Mesothelial cell of epicardium (in vitro differentiated cells): Measurements from ENCODE around the gene TMEM132D. TPM values are rescaled to one million over a fixed set of nuclear protein-coding genes. Genes with fewer than 3 reads are reported as not detected.

ENCODE experiments used
- DNase-seq, 2 experiments: peaks; one replicate each; pipeline ENCODE4 v3.0.0; 2021; ENCODE audit warnings: low spot score in 2 of 2; ENCODE audit not compliant: unreplicated experiment in 2 of 2
- H3K27ac Mint-ChIP-seq: 2 replicates; pipeline ENCODE4 v1.8.0; 2021; ENCODE audit warnings: mixed read lengths
- H3K27me3 Mint-ChIP-seq: 2 replicates; pipeline ENCODE4 v1.8.0; 2021; ENCODE audit warnings: low read depth, mixed read lengths
- H3K36me3 Mint-ChIP-seq: 2 replicates; pipeline ENCODE4 v1.8.0; 2021; ENCODE audit warnings: mixed read lengths
- H3K4me1 Mint-ChIP-seq: 2 replicates; pipeline ENCODE4 v1.8.0; 2021; ENCODE audit warnings: mixed read lengths
- H3K4me3 Mint-ChIP-seq: 2 replicates; pipeline ENCODE4 v1.8.0; 2021; ENCODE audit warnings: mild to moderate bottlenecking, moderate library complexity, mixed read lengths
- H3K9me3 Mint-ChIP-seq: 2 replicates; pipeline ENCODE4 v1.8.0; 2021; ENCODE audit warnings: mixed read lengths
- total RNA-seq: library from RNA; stranded (reverse); gene quantifications from 3 replicates; pipeline ENCODE4 v1.2.1, GENCODE V29; 2021
- TF ChIP-seq, protein P1 (sequence below): fragments of 200-600 bp; sonication (generic); IDR thresholded peaks from one replicate; pipeline ENCODE4 v1.5.0; 2021; ENCODE audit warnings: antibody characterized with exemption; ENCODE audit not compliant: unreplicated experiment

The TMEM132D gene
- total RNA-seq, 1 donor from 2014 or later, result 0.07 TPM

GRCh38 chr12:129119537-129119936, 784.3 kb downstream of the TMEM132D start:
- no peak for DNase-seq
- no peaks in the 10 kb centered on the region for H3K4me1 Mint-ChIP-seq

DNA sequence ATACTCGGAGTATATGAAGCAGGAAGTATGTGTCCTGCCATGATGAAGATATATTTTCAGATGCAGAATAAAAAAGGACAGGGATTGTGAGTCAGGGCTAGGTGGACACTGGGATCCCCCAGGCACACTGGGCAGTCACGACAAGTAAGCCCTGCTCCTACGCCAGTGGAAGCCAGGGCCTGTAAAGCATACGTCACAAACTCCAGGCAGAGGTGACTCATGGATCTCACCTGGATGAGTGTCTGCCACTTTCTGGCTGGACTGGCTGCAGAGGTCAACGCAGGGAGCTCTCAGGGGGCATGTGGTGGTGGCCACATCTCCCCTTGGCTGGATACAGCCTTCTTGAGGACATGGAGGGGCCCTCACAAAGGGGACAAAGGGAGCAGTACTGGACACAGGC, 788.3 kb downstream of the TMEM132D start:
- Mint-ChIP-seq H3K36me3 (no peaks in the 10 kb centered on the region), H3K27ac (no peak overlapping the region)
- DNase-seq, result no peak

More at GRCh38 chr12:129119537-129119936, 784.3 kb downstream of the TMEM132D start:
- Mint-ChIP-seq H3K4me3 (no peak overlapping the region), H3K36me3 (no peaks in the 10 kb centered on the region), H3K9me3 (no peaks in the 10 kb centered on the region), H3K27me3 (no peaks in the 10 kb centered on the region), H3K27ac (no peak overlapping the region)
- TF ChIP-seq, protein P1, sequence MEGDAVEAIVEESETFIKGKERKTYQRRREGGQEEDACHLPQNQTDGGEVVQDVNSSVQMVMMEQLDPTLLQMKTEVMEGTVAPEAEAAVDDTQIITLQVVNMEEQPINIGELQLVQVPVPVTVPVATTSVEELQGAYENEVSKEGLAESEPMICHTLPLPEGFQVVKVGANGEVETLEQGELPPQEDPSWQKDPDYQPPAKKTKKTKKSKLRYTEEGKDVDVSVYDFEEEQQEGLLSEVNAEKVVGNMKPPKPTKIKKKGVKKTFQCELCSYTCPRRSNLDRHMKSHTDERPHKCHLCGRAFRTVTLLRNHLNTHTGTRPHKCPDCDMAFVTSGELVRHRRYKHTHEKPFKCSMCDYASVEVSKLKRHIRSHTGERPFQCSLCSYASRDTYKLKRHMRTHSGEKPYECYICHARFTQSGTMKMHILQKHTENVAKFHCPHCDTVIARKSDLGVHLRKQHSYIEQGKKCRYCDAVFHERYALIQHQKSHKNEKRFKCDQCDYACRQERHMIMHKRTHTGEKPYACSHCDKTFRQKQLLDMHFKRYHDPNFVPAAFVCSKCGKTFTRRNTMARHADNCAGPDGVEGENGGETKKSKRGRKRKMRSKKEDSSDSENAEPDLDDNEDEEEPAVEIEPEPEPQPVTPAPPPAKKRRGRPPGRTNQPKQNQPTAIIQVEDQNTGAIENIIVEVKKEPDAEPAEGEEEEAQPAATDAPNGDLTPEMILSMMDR, result no peak

GRCh38 chr12:129110575-129110974, 793.2 kb downstream of the TMEM132D start:
- TF ChIP-seq, protein P1, result no peak
- peaks cover 3% of the 10 kb centered on the region for H3K27me3 Mint-ChIP-seq

More for the DNA sequence above, 788.3 kb downstream of the TMEM132D start:
- no peaks in the 10 kb centered on the region for H3K9me3 Mint-ChIP-seq
- no peaks in the 10 kb centered on the region for H3K4me1 Mint-ChIP-seq
- H3K4me3 Mint-ChIP-seq, result no peak overlapping the region
- peaks cover 3% of the 10 kb centered on the region for H3K27me3 Mint-ChIP-seq
- TF ChIP-seq, protein P1, result no peak

GRCh38 chr12:129109174-129110001, 794.4 kb downstream of the TMEM132D start:
- Mint-ChIP-seq H3K36me3 (no peaks in the 10 kb centered on the region), H3K4me1 (no peaks in the 10 kb centered on the region), H3K27ac (no peak overlapping the region), H3K4me3 (no peak overlapping the region), H3K27me3 (peaks cover 3% of the 10 kb centered on the region), H3K9me3 (peaks cover 8% of the 10 kb centered on the region)
- TF ChIP-seq, protein P1, result no peak
- DNase-seq, result no peak

More at GRCh38 chr12:129110575-129110974, 793.2 kb downstream of the TMEM132D start:
- H3K4me3 Mint-ChIP-seq, result no peak overlapping the region
- no peak for DNase-seq
- H3K4me1 Mint-ChIP-seq, result no peaks in the 10 kb centered on the region
- H3K27ac Mint-ChIP-seq, result no peak overlapping the region
- no peaks in the 10 kb centered on the region for H3K36me3 Mint-ChIP-seq
- peaks cover 8% of the 10 kb centered on the region for H3K9me3 Mint-ChIP-seq

DNA sequence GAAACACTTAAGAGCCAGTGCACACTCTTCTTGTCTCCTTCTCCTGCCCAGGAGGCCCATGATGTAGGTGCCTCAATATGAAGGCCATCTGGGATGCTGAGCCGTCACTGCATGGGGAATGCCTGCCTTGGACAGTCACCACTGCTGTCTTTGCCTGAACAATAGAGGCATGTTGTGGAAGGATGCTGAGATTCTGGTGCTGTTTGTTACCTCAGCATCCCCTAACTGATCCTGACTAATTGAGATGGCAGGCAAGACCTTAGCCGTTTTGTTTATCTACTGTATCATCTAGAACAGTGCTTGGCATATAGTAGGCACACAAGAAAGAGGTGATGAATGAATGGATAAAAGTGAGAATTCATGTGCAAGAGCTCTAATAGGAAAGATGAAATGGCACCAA, 797.1 kb downstream of the TMEM132D start:
- no peaks in the 10 kb centered on the region for H3K4me1 Mint-ChIP-seq
- H3K4me3 Mint-ChIP-seq, result no peak overlapping the region
- TF ChIP-seq, protein P1, result no peak
- peaks cover 8% of the 10 kb centered on the region for H3K9me3 Mint-ChIP-seq
- H3K36me3 Mint-ChIP-seq, result no peaks in the 10 kb centered on the region
- H3K27me3 Mint-ChIP-seq, result no peaks in the 10 kb centered on the region
- DNase-seq, result no peak
- H3K27ac Mint-ChIP-seq, result no peak overlapping the region
